ENCODE results near the gene GNAS. TPM values are rescaled to one million over a fixed set of nuclear protein-coding genes. Genes with fewer than 3 reads are reported as not detected.

The GNAS gene
- polyA plus RNA-seq, 1 donor (not counting 4 experiments of a cell fraction or from before 2014, with no cell fraction given): 560 TPM

GRCh38 chr20:58888521-58889333 is 36.2 kb downstream of the GNAS start:
- H2AFZ ChIP-seq (ENCODE audit: control insufficient read depth, low read length): peak overlapping the region; percentile 70
- peaks cover 25% of the 10 kb centered on the region for H3K79me2 ChIP-seq (ENCODE audit: control insufficient read depth, insufficient read depth, low read length)

DNA sequence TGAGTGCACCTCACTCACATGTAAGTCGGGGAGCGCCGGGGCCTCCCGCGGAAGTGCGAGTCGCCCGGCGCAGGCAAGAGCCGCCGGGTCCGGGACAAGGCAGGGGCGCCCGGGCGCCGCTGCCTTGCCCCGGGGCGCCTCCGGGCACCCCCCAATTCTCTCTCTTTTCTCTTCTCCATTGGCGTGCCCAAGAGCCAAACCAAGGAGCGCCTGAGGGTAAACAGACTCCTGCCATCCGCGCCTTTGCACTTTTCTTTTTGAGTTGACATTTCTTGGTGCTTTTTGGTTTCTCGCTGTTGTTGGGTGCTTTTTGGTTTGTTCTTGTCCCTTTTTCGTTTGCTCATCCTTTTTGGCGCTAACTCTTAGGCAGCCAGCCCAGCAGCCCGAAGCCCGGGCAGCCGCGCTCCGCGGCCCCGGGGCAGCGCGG is 36.8 kb downstream of the GNAS start:
- Histone ChIP-seq H3K9me3 (ENCODE audit: control insufficient read depth, low read depth, low read length) (no peaks in the 10 kb centered on the region), H3K9me1 (ENCODE audit: control insufficient read depth, extremely low read depth, insufficient read depth, low read length) (no peaks in the 10 kb centered on the region), H3K27me3 (ENCODE audit: control insufficient read depth, extremely low read depth, insufficient read depth, low read length) (no peaks in the 10 kb centered on the region), H2AFZ (ENCODE audit: control insufficient read depth, low read length) (no peak overlapping the region), H4K20me1 (ENCODE audit: control insufficient read depth, extremely low read depth, insufficient read depth, low read length) (peaks cover 3% of the 10 kb centered on the region), H3K27ac (ENCODE audit: control insufficient read depth, insufficient read depth, low read length) (peak overlapping the region; percentile 54), H3K4me2 (ENCODE audit: control insufficient read depth, extremely low read depth, insufficient read depth, low read depth, low read length) (peak overlapping the region; percentile 77), H3K36me3 (ENCODE audit: control insufficient read depth in 2 of 2, extremely low read depth in 1 of 2, insufficient read depth in 2 of 2, low read length in 2 of 2) (no peaks in the 10 kb centered on the region), H3K79me2 (ENCODE audit: control insufficient read depth, insufficient read depth, low read length) (peaks cover 32% of the 10 kb centered on the region), H3K4me1 (ENCODE audit: control insufficient read depth, extremely low read depth, insufficient read depth, low read length) (peaks cover 13% of the 10 kb centered on the region), H3K4me3 (ENCODE audit: control insufficient read depth in 2 of 3, extremely low read depth in 1 of 3, insufficient read depth in 2 of 3, low read depth in 1 of 3, low read length in 3 of 3) (peak overlapping the region; percentile 43 to 68 (median 65)), H3K9ac (ENCODE audit: control insufficient read depth, extremely low read depth, insufficient read depth, low read length) (peak overlapping the region; percentile 75)
- DNase-seq (ENCODE audit: low read depth, low spot score): no peak
- FAIRE-seq: no peak
- dilution Hi-C loops (cut with MboI; ENCODE audit: extremely low pct_ligation_motif_present, low sequenced_read_pairs): no loop called here
- no peak for TF ChIP-seq EZH2 (IDR thresholded peaks at IDR 0.05; ENCODE audit: low read length)
- TF ChIP-seq, protein P1, sequence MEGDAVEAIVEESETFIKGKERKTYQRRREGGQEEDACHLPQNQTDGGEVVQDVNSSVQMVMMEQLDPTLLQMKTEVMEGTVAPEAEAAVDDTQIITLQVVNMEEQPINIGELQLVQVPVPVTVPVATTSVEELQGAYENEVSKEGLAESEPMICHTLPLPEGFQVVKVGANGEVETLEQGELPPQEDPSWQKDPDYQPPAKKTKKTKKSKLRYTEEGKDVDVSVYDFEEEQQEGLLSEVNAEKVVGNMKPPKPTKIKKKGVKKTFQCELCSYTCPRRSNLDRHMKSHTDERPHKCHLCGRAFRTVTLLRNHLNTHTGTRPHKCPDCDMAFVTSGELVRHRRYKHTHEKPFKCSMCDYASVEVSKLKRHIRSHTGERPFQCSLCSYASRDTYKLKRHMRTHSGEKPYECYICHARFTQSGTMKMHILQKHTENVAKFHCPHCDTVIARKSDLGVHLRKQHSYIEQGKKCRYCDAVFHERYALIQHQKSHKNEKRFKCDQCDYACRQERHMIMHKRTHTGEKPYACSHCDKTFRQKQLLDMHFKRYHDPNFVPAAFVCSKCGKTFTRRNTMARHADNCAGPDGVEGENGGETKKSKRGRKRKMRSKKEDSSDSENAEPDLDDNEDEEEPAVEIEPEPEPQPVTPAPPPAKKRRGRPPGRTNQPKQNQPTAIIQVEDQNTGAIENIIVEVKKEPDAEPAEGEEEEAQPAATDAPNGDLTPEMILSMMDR (optimal IDR thresholded peaks at IDR 0.05 in 1 of 3, IDR thresholded peaks at IDR 0.05 in 1 of 3, conservative IDR thresholded peaks at IDR 0.05 in 1 of 3; ENCODE audit: extremely low read depth in 1 of 3, insufficient read depth in 2 of 3, low read length in 3 of 3): no peak

More at GRCh38 chr20:58888521-58889333, 36.2 kb downstream of the GNAS start:
- Histone ChIP-seq H3K27ac (ENCODE audit: control insufficient read depth, insufficient read depth, low read length) (peak overlapping the region; percentile 60), H3K27me3 (ENCODE audit: control insufficient read depth, extremely low read depth, insufficient read depth, low read length) (no peaks in the 10 kb centered on the region), H3K4me2 (ENCODE audit: control insufficient read depth, extremely low read depth, insufficient read depth, low read depth, low read length) (peak overlapping the region; percentile 69), H3K9ac (ENCODE audit: control insufficient read depth, extremely low read depth, insufficient read depth, low read length) (peak overlapping the region; percentile 75), H4K20me1 (ENCODE audit: control insufficient read depth, extremely low read depth, insufficient read depth, low read length) (no peaks in the 10 kb centered on the region), H3K36me3 (ENCODE audit: control insufficient read depth in 2 of 2, extremely low read depth in 1 of 2, insufficient read depth in 2 of 2, low read length in 2 of 2) (no peaks in the 10 kb centered on the region), H3K9me1 (ENCODE audit: control insufficient read depth, extremely low read depth, insufficient read depth, low read length) (no peaks in the 10 kb centered on the region), H3K4me1 (ENCODE audit: control insufficient read depth, extremely low read depth, insufficient read depth, low read length) (peaks cover 7% of the 10 kb centered on the region), H3K4me3 (ENCODE audit: control insufficient read depth in 2 of 3, extremely low read depth in 1 of 3, insufficient read depth in 2 of 3, low read depth in 1 of 3, low read length in 3 of 3) (peak overlapping the region; percentile 65 to 75 (median 66)), H3K9me3 (ENCODE audit: control insufficient read depth, low read depth, low read length) (no peaks in the 10 kb centered on the region)
- DNase-seq (ENCODE audit: low read depth, low spot score) (no peak), FAIRE-seq (no peak)
- dilution Hi-C loops (cut with MboI; ENCODE audit: extremely low pct_ligation_motif_present, low sequenced_read_pairs): no loop called here
- TF ChIP-seq EZH2 (IDR thresholded peaks at IDR 0.05; ENCODE audit: low read length): no peak
- TF ChIP-seq, protein P1 (optimal IDR thresholded peaks at IDR 0.05 in 1 of 3, IDR thresholded peaks at IDR 0.05 in 1 of 3, conservative IDR thresholded peaks at IDR 0.05 in 1 of 3; ENCODE audit: extremely low read depth in 1 of 3, insufficient read depth in 2 of 3, low read length in 3 of 3): no peak

Data from keratinocyte (primary cell).